ENCODE measurements around the gene CYP11A1.

DNA sequence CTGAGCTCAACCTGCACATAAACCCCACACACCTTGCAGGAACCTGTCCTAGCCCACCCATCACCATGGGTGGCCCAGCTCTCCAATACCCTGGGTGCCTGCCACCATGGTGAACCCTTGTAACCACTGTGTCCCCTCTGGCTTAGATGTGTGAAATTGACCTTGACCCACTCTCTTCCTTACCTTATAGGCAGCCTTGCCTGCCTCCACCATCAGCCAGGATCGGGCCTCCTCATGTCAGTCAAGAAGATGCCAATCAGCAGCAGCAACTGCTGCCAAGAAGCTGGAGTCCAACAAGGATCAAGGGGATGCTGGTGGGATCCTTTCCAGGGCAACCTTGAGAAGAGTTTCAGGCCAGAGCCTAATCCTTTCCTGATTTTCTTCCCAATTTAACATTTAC is 8.8 kb upstream of the CYP11A1 start:
- no peak for TF ChIP-seq EZH2 (IDR thresholded peaks at IDR 0.05; ENCODE audit: insufficient read depth, low read length)
- TF ChIP-seq, protein P1, sequence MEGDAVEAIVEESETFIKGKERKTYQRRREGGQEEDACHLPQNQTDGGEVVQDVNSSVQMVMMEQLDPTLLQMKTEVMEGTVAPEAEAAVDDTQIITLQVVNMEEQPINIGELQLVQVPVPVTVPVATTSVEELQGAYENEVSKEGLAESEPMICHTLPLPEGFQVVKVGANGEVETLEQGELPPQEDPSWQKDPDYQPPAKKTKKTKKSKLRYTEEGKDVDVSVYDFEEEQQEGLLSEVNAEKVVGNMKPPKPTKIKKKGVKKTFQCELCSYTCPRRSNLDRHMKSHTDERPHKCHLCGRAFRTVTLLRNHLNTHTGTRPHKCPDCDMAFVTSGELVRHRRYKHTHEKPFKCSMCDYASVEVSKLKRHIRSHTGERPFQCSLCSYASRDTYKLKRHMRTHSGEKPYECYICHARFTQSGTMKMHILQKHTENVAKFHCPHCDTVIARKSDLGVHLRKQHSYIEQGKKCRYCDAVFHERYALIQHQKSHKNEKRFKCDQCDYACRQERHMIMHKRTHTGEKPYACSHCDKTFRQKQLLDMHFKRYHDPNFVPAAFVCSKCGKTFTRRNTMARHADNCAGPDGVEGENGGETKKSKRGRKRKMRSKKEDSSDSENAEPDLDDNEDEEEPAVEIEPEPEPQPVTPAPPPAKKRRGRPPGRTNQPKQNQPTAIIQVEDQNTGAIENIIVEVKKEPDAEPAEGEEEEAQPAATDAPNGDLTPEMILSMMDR (IDR thresholded peaks at IDR 0.05; ENCODE audit: insufficient read depth, low read depth, low read length): no peak
